Panc1 (cell line): ENCODE results near the gene FCHSD2.

Experiments
- SIN3A ChIP-seq: IDR thresholded peaks from 2 replicates; pipeline ENCODE4 v1.6.1; 2012; ENCODE audit warnings: low read depth, mild to moderate bottlenecking, low read length, moderate library complexity, borderline replicate concordance; ENCODE audit not compliant: insufficient read depth
- TF ChIP-seq, protein P1 (sequence below), 2 experiments: IDR thresholded peaks; 2 replicates each; pipeline ENCODE4 v1.6.1; 2011 to 2012; ENCODE audit warnings: low read depth in 2 of 2, control low read depth in 1 of 2, low read length in 1 of 2, mild to moderate bottlenecking in 1 of 2, moderate library complexity in 1 of 2; ENCODE audit not compliant: insufficient read depth in 1 of 2
- TF ChIP-seq, protein P2 (sequence below): fragments of 450-650 bp; IDR thresholded peaks from 2 replicates; pipeline ENCODE4 v1.5.1; 2017; ENCODE audit warnings: mild to moderate bottlenecking

DNA sequence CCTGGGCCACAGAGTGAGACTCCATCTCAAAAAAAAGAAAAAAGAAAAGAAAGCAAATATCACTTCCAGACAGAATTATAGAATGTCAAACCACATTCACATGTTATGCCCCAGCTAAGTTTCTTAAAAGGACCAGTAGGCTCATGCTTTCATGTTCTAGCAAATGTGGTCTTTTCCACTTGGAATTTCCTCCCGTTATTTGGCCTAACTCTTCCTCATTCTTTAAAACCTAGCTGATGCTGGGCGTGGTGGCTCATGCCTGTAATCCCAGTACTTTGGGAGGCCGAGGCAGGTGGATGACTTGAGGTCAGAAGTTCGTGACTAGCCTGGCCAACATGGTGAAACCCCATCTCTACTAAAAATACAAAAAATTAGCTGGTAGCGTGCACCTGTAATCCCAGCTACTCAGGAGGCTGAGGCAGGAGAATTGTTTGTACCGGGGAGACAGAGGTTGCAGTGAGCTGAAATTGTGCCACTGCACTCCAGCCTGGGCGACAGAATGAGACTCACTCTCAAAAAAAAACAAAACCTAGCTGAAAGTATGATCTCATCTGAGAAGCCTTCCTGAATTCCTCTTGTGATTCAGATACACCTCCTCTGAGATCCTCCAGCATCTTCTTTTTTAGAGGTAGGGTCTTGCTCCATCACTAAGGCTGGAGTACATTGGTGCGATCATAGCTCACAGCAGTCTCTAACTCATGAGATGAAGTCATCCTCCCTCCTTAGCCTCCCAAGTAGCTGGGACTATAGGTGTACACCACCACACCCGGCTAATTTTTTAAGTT, 50.4 kb downstream of the FCHSD2 start:
- TF ChIP-seq, protein P1, sequence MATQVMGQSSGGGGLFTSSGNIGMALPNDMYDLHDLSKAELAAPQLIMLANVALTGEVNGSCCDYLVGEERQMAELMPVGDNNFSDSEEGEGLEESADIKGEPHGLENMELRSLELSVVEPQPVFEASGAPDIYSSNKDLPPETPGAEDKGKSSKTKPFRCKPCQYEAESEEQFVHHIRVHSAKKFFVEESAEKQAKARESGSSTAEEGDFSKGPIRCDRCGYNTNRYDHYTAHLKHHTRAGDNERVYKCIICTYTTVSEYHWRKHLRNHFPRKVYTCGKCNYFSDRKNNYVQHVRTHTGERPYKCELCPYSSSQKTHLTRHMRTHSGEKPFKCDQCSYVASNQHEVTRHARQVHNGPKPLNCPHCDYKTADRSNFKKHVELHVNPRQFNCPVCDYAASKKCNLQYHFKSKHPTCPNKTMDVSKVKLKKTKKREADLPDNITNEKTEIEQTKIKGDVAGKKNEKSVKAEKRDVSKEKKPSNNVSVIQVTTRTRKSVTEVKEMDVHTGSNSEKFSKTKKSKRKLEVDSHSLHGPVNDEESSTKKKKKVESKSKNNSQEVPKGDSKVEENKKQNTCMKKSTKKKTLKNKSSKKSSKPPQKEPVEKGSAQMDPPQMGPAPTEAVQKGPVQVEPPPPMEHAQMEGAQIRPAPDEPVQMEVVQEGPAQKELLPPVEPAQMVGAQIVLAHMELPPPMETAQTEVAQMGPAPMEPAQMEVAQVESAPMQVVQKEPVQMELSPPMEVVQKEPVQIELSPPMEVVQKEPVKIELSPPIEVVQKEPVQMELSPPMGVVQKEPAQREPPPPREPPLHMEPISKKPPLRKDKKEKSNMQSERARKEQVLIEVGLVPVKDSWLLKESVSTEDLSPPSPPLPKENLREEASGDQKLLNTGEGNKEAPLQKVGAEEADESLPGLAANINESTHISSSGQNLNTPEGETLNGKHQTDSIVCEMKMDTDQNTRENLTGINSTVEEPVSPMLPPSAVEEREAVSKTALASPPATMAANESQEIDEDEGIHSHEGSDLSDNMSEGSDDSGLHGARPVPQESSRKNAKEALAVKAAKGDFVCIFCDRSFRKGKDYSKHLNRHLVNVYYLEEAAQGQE (IDR thresholded peaks at IDR 0.05; ENCODE audit: insufficient read depth in 1 of 2, low read depth in 2 of 2, low read length in 1 of 2), result no peak
- TF ChIP-seq, protein P2, sequence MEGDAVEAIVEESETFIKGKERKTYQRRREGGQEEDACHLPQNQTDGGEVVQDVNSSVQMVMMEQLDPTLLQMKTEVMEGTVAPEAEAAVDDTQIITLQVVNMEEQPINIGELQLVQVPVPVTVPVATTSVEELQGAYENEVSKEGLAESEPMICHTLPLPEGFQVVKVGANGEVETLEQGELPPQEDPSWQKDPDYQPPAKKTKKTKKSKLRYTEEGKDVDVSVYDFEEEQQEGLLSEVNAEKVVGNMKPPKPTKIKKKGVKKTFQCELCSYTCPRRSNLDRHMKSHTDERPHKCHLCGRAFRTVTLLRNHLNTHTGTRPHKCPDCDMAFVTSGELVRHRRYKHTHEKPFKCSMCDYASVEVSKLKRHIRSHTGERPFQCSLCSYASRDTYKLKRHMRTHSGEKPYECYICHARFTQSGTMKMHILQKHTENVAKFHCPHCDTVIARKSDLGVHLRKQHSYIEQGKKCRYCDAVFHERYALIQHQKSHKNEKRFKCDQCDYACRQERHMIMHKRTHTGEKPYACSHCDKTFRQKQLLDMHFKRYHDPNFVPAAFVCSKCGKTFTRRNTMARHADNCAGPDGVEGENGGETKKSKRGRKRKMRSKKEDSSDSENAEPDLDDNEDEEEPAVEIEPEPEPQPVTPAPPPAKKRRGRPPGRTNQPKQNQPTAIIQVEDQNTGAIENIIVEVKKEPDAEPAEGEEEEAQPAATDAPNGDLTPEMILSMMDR, result no peak
- no peak for TF ChIP-seq SIN3A
